Neural cell (in vitro differentiated cells): ENCODE measurements around the gene TRIM46. TPM values are rescaled to one million over a fixed set of nuclear protein-coding genes. Genes with fewer than 3 reads are reported as not detected.

Experiments used
- H2AFZ ChIP-seq: fragments of 200-600, 300-800 bp; sonication (generic), shearing (Covaris generic); 2 replicates; pipeline ENCODE4 v1.6.0; 2014; ENCODE audit warnings: low read depth, mild to moderate bottlenecking, antibody characterized with exemption, low read length, moderate library complexity
- H3F3A ChIP-seq: fragments of 200-600 bp; shearing (Covaris generic); 2 replicates; pipeline ENCODE4 v1.6.1; 2016; ENCODE audit warnings: mild to moderate bottlenecking, moderate library complexity, mixed read lengths, antibody characterized with exemption, low read length; ENCODE audit not compliant: insufficient read depth, poor library complexity, severe bottlenecking
- H3K27ac ChIP-seq: fragments of 200-600, 300-800 bp; sonication (generic), shearing (Covaris generic); 2 replicates; pipeline ENCODE4 v1.5.1; 2014; ENCODE audit warnings: mild to moderate bottlenecking, low read length, moderate library complexity
- H3K27me3 ChIP-seq: fragments of 300-800, 200-600 bp; sonication (generic), shearing (Covaris generic); 2 replicates; pipeline ENCODE4 v1.6.0; 2014; ENCODE audit warnings: mild to moderate bottlenecking, low read depth, low read length, moderate library complexity; ENCODE audit not compliant: insufficient read depth
- H3K36me3 ChIP-seq: fragments of 300-800, 200-600 bp; sonication (generic), shearing (Covaris generic); 2 replicates; pipeline ENCODE4 v1.5.1; 2014; ENCODE audit warnings: mild to moderate bottlenecking, antibody characterized with exemption, low read length, moderate library complexity; ENCODE audit not compliant: insufficient read depth
- H3K4me2 ChIP-seq: fragments of 300-800, 200-600 bp; sonication (generic), shearing (Covaris generic); 2 replicates; pipeline ENCODE4 v1.6.0; 2014; ENCODE audit warnings: mild to moderate bottlenecking, low read length
- H3K4me3 ChIP-seq: fragments of 300-800, 200-600 bp; sonication (generic), shearing (Covaris generic); 2 replicates; pipeline ENCODE4 v1.5.1; 2014; ENCODE audit warnings: mild to moderate bottlenecking, low read length, moderate library complexity
- H3K79me2 ChIP-seq: fragments of 200-600 bp; shearing (Covaris generic); replicated peaks from 2 replicates; pipeline ENCODE4 v1.6.0; 2014; ENCODE audit warnings: mild to moderate bottlenecking, low read length, moderate library complexity; ENCODE audit not compliant: insufficient read depth
- H3K9ac ChIP-seq: fragments of 300-800, 200-600 bp; sonication (generic), shearing (Covaris generic); 2 replicates; pipeline ENCODE4 v1.6.1; 2016; ENCODE audit warnings: mild to moderate bottlenecking, low read length, mixed read lengths
- H3K9me2 ChIP-seq: fragments of 200-600 bp; shearing (Covaris generic); 2 replicates; pipeline ENCODE4 v1.6.1; 2016; ENCODE audit warnings: mild to moderate bottlenecking, low read length, mixed read lengths; ENCODE audit not compliant: insufficient read depth
- H3K9me3 ChIP-seq: fragments of 200-600, 300-800 bp; sonication (generic), shearing (Covaris generic); 2 replicates; pipeline ENCODE4 v1.6.1; 2016; ENCODE audit warnings: mild to moderate bottlenecking, mixed run types, low read length, moderate library complexity, mixed read lengths
- H4K20me1 ChIP-seq: fragments of 200-600 bp; shearing (Covaris generic); 2 replicates; pipeline ENCODE4 v1.6.1; 2016; ENCODE audit warnings: mild to moderate bottlenecking, mixed run types; ENCODE audit not compliant: insufficient read depth
- EP300 ChIP-seq: fragments of 450-650 bp; conservative IDR thresholded peaks from 2 replicates; pipeline ENCODE4 v1.6.1; 2014; ENCODE audit warnings: antibody characterized with exemption, mild to moderate bottlenecking, moderate library complexity; ENCODE audit not compliant: poor library complexity, severe bottlenecking
- EZH2 ChIP-seq: fragments of 200-600, 300-800 bp; shearing (Covaris generic), sonication (generic); IDR thresholded peaks from 2 replicates; pipeline ENCODE4 v1.6.1; 2014; ENCODE audit warnings: antibody characterized with exemption, low read length, borderline replicate concordance, mild to moderate bottlenecking; ENCODE audit not compliant: insufficient read depth, poor library complexity, severe bottlenecking
- MXI1 ChIP-seq: fragments of 450-650 bp; conservative IDR thresholded peaks from 2 replicates; pipeline ENCODE4 v1.6.1; 2014; ENCODE audit warnings: antibody characterized with exemption, mild to moderate bottlenecking; ENCODE audit not compliant: poor library complexity, severe bottlenecking
- POLR2AphosphoS5 ChIP-seq: IDR thresholded peaks from 2 replicates; pipeline ENCODE4 v1.6.1; 2012
- RAD21 ChIP-seq: fragments of 450-650 bp; conservative IDR thresholded peaks from 2 replicates; pipeline ENCODE4 v1.6.1; 2014; ENCODE audit warnings: antibody characterized with exemption, mild to moderate bottlenecking, moderate library complexity
- SMC3 ChIP-seq: fragments of 450-650 bp; conservative IDR thresholded peaks from 2 replicates; pipeline ENCODE4 v1.6.1; 2014; ENCODE audit warnings: antibody characterized with exemption, mild to moderate bottlenecking, moderate library complexity; ENCODE audit not compliant: poor library complexity
- TAF1 ChIP-seq: IDR thresholded peaks from 2 replicates; pipeline ENCODE4 v1.6.1; 2012; ENCODE audit warnings: low read depth
- polyA plus RNA-seq: library from polyadenylated mRNA; depleted of rRNA; stranded (reverse); fragments of >200 nt; gene quantifications from 2 replicates; pipeline ENCODE4 v1.2.3, GENCODE V29; 2014
- TF ChIP-seq, protein P1 (sequence below): IDR thresholded peaks from 2 replicates; pipeline ENCODE4 v1.6.1; 2012; ENCODE audit warnings: borderline replicate concordance
- TF ChIP-seq, protein P2 (sequence below): fragments of 450-650 bp; IDR thresholded peaks from 2 replicates; pipeline ENCODE4 v1.5.1; 2014; ENCODE audit warnings: antibody characterized with exemption, mild to moderate bottlenecking, moderate library complexity; ENCODE audit not compliant: poor library complexity, severe bottlenecking

The TRIM46 gene
- polyA plus RNA-seq, 1 donor from 2014 or later = 31.5 TPM

DNA sequence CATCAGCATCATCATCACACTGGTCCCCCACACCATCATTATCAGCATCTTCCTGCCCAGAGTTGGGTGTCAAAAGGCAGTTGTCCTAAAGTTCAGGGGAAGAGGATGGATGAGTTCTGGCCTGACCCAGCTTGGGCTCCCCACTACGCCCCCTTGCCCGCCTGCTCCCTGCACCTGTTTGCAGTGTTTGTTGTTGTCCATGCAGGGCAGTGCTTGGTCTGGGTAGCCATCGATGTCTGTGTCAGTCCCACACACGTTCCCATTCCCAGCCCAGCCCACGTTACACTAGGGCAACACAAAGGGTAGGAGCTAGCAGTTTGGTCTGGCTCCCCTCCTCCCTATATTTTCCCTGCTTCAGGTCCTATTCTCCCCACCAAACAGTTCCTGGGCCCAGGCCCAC lies 27.3 kb downstream of the TRIM46 start:
- Histone ChIP-seq H3K4me2 (no peak overlapping the region), H3K79me2 (peaks cover 41% of the 10 kb centered on the region), H4K20me1 (no peaks in the 10 kb centered on the region), H3K36me3 (no peaks in the 10 kb centered on the region), H3K9me3 (no peaks in the 10 kb centered on the region), H3K27ac (no peak overlapping the region), H3K27me3 (no peaks in the 10 kb centered on the region), H3K4me3 (no peak overlapping the region), H2AFZ (no peak overlapping the region), H3K9me2 (no peaks in the 10 kb centered on the region), H3K9ac (no peak overlapping the region), H3F3A (no peaks in the 10 kb centered on the region)
- TF ChIP-seq, protein P1, sequence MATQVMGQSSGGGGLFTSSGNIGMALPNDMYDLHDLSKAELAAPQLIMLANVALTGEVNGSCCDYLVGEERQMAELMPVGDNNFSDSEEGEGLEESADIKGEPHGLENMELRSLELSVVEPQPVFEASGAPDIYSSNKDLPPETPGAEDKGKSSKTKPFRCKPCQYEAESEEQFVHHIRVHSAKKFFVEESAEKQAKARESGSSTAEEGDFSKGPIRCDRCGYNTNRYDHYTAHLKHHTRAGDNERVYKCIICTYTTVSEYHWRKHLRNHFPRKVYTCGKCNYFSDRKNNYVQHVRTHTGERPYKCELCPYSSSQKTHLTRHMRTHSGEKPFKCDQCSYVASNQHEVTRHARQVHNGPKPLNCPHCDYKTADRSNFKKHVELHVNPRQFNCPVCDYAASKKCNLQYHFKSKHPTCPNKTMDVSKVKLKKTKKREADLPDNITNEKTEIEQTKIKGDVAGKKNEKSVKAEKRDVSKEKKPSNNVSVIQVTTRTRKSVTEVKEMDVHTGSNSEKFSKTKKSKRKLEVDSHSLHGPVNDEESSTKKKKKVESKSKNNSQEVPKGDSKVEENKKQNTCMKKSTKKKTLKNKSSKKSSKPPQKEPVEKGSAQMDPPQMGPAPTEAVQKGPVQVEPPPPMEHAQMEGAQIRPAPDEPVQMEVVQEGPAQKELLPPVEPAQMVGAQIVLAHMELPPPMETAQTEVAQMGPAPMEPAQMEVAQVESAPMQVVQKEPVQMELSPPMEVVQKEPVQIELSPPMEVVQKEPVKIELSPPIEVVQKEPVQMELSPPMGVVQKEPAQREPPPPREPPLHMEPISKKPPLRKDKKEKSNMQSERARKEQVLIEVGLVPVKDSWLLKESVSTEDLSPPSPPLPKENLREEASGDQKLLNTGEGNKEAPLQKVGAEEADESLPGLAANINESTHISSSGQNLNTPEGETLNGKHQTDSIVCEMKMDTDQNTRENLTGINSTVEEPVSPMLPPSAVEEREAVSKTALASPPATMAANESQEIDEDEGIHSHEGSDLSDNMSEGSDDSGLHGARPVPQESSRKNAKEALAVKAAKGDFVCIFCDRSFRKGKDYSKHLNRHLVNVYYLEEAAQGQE = no peak
- TF ChIP-seq, protein P2, sequence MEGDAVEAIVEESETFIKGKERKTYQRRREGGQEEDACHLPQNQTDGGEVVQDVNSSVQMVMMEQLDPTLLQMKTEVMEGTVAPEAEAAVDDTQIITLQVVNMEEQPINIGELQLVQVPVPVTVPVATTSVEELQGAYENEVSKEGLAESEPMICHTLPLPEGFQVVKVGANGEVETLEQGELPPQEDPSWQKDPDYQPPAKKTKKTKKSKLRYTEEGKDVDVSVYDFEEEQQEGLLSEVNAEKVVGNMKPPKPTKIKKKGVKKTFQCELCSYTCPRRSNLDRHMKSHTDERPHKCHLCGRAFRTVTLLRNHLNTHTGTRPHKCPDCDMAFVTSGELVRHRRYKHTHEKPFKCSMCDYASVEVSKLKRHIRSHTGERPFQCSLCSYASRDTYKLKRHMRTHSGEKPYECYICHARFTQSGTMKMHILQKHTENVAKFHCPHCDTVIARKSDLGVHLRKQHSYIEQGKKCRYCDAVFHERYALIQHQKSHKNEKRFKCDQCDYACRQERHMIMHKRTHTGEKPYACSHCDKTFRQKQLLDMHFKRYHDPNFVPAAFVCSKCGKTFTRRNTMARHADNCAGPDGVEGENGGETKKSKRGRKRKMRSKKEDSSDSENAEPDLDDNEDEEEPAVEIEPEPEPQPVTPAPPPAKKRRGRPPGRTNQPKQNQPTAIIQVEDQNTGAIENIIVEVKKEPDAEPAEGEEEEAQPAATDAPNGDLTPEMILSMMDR = no peak
- no peak for TF ChIP-seq TAF1
- no peak for TF ChIP-seq RAD21
- no peak for TF ChIP-seq EP300
- no peak for TF ChIP-seq POLR2AphosphoS5
- TF ChIP-seq MXI1 = no peak
- no peak for TF ChIP-seq EZH2
- TF ChIP-seq SMC3 = no peak

DNA sequence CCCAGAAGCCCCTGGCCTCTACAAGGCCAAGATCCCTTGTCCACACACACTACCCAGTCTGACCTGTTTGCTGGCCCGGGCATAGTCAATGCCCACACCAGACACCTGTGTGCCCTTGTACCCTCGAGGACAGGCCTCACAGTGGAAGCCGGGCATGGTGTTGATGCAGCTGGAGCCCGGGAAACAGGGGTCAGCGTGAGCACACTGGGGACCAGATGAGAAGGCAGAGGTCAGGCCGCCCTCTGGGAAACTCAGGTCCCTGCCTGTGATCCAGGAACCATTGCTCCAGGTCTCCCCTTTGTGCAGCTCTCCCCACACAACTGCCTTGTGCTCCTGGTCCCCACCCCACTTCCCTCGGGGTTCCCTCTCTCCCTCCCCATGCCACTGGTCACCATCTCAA lies 28.5 kb downstream of the TRIM46 start:
- Histone ChIP-seq H3K36me3 (no peaks in the 10 kb centered on the region), H3K9ac (no peak overlapping the region)

More for the DNA sequence above, 28.5 kb downstream of the TRIM46 start:
- no peak for TF ChIP-seq POLR2AphosphoS5
- Histone ChIP-seq H3K4me2 (no peak overlapping the region), H3K27me3 (no peaks in the 10 kb centered on the region), H4K20me1 (no peaks in the 10 kb centered on the region), H3K4me3 (no peak overlapping the region), H3K9me3 (no peaks in the 10 kb centered on the region), H3K9me2 (no peaks in the 10 kb centered on the region), H3K79me2 (peaks cover 34% of the 10 kb centered on the region), H2AFZ (no peak overlapping the region), H3F3A (peaks cover under 1% of the 10 kb centered on the region), H3K27ac (no peak overlapping the region)
